Activated naive CD8-positive, alpha-beta T cell treated with anti-CD3 and anti-CD28 coated beads, Interleukin-2, amount 50 U/mL, for 16 hours (primary cell): ENCODE measurements around the gene CD47.

ENCODE experiments used
- DNase-seq: peaks from one replicate; pipeline ENCODE4 v3.0.0-alpha.2; 2020; ENCODE audit warnings: low read depth, low spot score

The CD47 gene

DNA sequence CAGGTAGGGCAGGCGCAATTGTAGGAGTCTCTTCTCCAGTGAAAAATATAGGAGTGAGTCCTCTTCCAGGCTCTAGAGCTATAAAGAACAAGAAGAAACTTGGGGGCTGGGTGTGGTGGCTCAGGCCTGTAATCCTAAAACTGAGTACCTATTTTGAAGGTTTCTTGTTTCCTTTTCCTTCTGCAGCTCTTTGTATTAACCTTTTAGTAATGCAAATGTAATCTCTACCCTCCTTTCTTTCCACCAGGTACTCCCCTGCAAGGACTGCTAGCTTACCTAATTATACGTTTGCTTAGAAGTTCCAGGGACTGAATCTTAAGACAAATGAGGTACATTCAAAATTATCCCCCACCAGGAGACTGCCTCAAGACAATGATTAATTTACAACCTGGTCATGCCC, 75.9 kb downstream of the CD47 start:
- no peak for DNase-seq

DNA sequence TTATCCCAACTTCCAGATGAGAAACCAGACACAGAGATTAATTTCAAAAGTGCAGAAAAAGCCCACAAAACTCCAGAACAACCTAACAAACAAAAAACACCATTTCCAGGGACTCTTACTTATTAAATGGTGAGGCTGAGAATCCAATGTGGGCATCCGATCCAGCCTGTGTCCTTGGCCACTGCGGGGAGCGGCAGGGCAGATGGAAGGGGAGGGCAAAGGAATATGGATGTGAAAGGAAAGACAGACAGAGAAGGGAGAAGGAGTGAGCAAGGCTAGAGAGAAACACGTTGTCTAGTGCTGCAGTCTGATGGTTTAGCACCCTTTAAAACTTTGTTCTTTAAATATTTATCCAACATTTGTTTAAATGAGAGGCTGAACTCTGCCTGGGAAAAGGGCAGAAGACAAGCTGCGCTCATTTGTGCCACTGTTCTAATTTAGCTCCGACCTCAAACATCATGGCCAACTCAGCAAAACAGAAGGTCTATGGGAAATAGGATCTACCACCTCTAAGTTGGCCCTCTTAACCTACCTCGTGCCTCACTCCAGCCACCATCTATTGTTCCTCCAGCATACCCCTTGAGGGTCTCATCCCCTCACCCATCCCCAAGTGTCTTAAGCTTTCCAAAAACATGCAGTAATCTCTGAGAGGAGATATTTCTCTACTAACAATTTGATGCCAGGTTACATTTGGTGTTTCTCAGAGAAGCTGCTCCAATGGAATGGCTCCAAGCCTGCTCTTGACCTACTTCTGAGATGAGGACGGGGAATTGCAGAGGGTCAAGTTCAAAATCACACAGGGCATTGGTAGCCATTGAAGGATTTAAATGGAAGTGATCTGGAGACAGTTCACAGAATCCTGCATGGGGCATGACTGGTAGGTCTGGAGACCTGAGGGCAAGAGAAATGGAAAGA, 77.4 kb downstream of the CD47 start:
- DNase-seq = no peak

DNA sequence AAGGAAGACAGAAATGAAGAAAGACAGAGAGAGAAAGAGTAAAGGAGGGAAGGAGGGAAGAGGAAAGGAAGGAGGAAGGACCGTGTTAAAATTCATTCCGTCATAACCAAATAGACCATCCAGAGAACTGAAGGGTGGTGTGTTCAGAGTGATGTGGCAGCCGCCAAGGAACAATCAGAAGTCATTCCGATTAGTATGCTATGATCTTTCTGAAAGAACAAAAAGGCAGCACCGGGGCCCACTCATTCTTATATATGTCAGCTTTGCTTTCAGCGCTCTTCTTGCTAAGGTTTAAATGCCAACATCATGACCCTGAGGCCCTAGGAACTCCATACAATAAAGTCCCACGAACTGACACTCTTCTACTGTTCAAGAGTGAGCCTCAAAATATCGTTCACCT, 78.5 kb downstream of the CD47 start:
- no peak for DNase-seq

DNA sequence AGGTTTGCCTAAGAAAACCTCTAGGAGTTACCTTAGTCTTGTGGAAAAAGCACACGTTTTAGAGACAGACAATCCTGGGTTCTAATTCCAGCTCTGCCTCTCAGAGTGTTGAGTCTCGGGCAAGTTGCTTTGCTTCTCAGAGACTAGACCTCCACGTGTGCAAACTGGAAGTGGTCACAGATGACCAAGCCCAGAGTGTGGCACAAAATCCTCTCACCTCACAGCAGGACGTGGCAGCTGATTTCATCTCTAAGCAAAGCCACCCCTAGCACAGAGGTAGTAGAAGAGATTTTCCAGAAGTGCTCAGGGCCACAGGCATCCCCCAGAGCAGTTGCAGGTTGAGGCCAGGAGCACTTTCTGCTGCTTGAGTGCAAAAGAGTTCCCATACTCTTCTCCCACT, 79.2 kb downstream of the CD47 start:
- DNase-seq = no peak

DNA sequence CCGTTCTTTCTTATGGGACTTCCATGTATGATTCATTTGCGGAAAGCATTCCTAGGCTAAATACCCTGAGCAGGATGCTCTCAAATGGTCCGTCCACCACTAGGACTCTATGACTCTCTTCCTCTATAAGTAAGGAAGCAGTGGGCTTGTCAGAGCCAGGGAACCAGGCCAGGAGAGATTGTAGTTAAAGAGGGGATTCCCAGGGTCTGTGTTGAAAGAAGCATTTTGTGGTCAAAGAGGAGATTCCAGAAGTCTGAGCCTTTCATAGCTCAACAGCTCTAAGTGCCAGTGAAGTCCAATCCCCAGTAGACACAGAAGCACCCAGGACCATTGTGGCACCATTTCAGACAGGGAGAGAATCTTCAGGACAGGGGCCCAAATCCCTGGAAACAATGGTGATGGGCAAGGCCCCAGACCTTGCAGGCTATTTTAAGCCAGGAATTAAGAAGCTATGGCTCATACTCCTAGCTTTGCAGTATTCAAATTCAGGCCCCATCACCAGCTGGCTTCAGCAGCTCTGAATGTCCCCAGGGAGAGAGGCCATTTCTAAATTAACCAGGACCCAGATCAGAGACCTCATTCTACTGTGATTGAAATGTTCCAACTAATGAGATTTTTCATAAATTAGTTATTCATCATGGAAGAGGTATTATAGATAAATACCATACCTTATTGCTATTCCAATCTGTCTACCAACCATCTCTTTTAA, 81.7 kb downstream of the CD47 start:
- no peak for DNase-seq

DNA sequence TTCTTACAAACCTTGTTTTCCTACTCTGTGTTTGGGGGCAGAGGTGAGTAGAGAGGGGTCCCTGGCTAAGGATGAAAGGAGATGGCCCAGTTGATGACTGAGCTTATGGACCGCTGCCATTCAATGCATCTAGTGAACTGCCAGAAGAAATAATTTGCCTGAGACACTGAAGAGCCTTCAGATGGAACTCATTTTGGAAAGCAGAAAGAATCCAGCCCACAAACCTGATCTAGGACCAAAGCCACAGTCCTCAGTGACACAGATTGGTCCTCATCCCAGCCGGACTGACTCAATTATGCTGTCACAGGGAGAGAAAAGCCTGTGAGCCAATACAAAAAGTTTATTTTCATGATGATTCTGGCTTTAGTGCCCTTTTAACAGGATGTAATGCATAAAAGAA, 82.7 kb downstream of the CD47 start:
- no peak for DNase-seq

DNA sequence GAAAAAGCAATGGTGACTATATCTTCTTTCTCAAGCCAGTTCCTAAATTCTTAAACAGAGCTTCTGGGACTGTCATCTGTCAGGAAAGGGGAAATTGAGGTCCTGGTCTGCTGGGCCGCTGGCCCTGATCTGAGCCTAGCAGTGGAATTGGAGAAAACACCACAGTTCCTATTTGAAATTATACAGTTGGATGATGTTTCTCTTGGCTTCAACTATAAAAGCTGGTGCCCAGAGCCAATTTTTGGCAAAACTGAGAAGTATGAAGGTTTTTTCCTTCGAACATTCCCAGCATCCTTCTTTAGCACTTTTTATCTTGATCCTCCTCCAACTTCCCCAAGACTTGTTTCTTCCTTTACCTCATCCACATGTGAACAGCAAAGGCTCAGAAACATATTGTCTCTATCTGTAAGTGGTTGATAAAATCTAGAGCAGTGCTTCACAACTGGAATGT, 83.9 kb downstream of the CD47 start:
- DNase-seq = no peak

DNA sequence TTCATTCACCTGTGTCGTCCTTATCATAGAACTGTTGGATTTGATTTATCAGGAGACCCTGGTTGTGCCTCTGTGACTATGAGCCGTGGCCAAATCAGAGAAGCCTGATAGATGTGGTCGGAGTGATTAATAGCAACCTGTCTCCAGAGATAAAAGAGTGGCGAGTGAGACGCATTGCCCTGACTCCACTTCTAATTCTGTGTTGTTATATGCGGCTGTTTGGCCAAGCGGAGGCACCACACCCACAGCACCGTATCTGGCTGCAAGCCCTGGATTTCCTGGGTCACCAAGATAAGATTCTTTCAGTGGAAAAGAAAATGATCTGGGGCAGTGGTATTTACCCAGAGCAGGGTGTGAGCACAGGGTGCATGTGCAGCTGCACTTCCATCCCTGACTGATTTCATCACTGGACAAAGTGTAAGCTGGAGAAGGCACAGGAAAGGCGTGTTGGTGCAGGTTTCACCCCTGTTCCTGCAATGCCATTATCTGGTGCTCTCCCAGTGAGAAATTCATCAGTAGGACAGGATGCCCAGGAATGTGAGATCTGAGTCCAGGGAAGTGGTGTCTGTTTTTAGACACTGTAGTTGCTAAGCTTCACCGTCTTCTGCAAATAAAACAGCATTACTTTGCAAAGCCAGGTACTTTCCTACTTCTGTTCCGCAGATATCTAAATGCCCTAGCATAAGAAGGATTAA, 84.6 kb downstream of the CD47 start:
- no peak for DNase-seq

DNA sequence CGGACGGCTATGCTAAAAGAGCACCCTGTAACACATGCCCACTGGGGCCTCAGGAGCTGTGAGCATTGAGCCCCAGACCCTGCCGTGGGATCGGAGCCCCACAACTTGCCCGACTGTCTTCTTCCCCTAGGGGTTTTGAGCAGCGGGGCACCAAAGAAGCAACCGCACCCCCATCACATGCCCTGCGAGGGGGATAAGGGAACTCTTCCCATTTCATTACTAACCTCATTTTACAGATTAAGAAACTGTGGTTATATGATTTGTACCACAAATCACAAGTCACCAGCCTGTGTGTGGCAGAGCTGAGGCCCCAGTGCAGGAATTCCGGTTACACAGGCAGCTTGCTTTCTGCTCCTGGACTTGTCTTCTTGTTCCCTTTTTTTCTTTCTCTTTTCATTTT, 86.2 kb downstream of the CD47 start:
- no peak for DNase-seq

DNA sequence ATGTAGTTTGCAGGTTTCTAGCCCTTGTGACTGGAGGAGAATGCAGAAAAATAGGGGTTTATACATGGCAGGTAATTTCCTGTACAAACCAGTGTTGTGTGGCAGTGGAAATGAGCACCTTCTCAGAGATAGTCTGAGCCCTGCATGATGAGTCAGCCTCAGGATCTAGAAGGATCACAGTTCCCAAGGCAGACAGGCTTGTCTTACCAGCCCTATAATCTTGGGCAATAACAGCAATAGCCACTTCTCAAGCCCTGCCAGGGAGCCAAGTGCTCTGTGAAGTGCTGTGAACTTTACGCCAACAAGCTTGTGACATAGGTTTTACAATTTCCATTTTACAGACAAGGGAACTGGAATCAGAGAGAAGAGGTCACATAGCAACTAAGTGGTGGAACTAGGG, 89.4 kb downstream of the CD47 start:
- no peak for DNase-seq

DNA sequence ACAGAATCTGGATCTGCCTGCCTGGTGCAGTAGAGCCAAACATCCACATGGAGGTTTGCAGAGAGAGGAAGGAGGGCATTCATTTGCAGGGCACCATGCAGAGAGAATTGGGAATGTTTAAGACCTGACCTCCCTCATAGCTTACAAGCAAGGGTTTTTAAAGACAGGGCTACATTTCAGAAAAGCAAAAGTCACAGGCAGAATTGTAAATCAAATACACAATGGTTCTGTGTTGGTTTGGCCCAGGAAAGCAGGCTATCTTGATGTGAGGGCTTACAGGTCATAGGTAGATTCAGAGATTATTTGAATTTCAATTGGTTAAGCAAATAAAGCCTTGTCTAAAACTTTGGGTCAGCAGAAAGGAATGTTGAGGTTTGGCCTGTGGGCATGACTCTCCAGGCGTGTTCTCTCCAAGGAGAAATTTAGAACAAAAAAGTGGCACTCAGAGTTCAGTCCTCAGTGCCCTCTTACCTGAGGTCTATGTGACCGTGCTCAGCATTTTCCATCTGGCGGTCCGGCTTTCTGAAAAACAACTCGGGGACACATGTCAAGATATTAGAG, 91.5 kb downstream of the CD47 start:
- no peak for DNase-seq

DNA sequence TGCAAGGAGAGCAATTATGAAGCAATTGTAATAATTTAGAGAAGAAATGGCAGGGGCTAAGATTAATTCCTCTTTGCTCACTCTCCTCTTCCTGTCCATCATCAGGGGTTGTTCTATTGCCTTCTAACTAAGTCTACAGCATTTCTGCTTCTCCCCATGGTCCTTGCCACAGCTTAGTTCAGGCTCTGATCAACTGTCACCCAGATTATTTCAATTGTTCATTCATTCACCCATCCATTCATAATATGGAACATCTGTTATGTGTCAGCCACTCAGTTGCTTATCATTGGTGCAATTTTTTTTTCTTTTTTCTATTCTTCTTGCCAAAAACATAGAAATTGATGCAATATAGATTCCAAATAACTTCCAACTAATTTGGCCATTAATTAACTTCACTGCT, 93.2 kb downstream of the CD47 start:
- no peak for DNase-seq

DNA sequence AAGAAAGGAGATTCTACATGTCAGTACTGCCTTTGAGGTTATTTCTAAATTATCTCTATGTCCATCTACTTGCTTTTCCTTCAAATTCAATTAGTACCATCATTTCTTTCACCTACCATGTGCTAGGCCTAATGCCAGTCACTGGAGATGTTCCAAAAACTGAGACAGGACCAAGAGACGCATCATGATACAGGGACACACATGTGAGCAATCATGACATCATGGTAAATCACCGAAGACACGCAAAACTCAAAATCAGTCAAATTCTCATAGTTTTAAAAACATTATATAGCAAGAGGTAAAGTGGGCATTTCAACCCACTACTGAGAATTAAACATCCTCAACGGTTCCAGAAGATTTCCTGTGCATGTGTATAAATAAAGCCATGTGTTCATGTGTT, 95.0 kb downstream of the CD47 start:
- no peak for DNase-seq

DNA sequence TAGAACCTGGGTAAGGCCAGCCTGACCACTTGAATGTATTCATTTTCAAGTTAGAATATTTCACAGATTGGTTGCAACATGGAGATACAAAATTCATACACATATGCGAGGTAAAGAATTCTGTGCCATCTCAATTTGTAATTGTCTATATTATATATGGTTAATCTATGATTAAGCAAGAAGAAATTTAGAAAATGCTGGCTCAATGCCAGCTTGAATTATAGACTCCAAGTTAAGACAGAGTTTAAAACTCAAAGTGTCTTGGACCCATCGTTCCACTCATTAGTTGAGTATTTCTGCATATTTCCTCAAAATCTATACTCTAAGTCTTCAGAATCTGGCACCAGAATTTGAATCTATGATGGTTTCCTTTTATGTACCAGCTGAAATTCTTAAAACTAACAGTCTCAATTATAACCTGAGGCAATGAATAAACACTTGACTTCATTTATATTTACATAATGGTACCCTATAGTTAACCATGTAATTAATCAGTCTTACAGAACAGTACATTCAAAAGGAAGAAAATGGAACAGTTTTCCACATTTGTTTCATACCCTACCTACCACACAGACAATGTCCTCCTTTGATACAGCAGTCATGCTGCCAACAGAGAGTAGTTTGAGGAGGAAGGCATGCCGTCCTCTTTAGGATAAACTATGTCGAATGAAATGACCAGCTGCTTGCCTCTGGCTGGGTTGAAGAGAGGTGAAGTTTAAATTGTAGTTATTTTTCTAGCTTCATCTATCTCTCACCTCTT, 95.7 kb downstream of the CD47 start:
- no peak for DNase-seq

DNA sequence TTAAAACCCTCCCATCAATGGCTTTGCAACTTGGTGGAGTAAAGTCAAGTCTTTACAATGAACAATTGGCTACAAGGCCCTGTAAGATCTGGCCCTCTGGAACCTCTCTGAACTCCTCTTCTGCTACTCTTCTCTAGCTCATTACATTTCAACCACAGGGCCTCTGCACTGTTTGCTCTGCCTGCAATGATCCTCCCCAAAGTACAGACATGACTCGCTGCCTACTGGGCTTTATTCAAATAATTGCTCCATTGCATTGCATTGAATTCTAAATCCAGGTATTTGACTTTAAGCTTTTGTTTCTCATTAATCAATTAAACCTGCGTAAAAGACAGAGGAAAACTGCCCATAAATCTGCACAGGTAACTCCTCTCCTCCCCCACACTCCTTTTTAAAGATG, 96.7 kb downstream of the CD47 start:
- no peak for DNase-seq

DNA sequence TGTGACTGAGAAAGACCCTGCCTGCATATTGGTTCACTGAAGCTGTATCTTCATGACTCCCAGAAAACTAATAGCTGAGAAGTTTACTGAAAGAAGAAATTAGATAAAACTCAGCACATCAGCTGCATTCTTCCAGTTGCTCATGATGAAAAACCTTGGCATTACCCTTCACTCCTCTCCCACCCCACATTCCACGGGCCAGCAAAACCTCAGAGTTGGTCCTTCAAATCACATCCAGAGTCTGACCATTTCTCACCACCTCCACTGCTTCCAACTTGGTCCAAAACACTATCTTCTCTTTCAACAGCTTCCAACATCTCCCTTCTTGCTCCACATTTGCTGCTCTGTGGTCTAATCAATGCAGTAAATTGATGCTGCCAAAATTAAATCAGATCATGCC, 97.1 kb downstream of the CD47 start:
- no peak for DNase-seq
